ENCODE results near the gene CRYAB.

The CRYAB gene

DNA sequence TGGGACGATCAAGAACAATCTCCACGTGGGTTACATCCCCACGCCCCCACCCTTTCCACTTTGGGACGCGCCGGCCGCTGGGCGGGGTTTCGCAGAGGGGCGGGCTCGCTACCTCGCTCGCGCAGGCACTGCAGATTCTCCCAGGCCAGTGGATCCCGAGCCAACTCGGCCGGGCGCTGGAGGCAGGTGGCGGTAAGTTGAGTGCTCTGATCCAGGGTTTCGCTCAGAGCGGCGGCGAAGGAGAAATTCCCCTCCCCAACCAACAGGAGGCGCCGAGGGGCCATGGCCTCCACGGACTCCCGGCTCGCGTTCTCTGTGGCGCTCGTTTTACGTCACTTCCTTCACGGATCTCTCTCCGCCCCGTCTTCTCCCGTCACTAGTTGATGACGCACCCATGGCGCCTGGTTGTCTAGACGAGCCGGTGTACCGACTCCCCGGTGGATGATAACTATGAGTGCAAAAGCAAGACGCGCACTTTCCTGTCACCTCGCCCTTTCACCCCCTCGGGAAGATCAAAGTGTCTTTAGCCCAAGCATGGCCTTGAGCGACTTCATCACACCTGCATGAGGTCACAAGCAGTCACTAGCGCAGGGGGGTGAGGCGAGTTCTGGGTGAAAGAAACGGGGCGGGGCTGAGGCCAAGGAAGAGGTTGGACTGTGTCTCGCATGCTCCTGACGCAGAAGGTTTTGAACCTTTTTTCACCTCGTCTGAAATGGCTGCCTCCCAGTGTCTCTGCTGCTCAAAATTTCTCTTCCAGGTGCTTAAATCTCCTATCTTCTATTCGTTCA, 32.5 kb downstream of the CRYAB start, which contains the start of the genes CFAP68 and FDXACB1:
Gene CFAP68 (plus strand): TSS at position 693 of the 788 bp plus-strand sequence. CDS start 20 bp downstream, at position 713.
Gene FDXACB1 (minus strand): TSS at position 317 of the 788 bp plus-strand sequence. CDS start 33 bp downstream, at position 284.
- peak; percentile 91 for DNase-seq (ENCODE audit: extremely low read depth, low read depth)
- TF ChIP-seq, protein P1, sequence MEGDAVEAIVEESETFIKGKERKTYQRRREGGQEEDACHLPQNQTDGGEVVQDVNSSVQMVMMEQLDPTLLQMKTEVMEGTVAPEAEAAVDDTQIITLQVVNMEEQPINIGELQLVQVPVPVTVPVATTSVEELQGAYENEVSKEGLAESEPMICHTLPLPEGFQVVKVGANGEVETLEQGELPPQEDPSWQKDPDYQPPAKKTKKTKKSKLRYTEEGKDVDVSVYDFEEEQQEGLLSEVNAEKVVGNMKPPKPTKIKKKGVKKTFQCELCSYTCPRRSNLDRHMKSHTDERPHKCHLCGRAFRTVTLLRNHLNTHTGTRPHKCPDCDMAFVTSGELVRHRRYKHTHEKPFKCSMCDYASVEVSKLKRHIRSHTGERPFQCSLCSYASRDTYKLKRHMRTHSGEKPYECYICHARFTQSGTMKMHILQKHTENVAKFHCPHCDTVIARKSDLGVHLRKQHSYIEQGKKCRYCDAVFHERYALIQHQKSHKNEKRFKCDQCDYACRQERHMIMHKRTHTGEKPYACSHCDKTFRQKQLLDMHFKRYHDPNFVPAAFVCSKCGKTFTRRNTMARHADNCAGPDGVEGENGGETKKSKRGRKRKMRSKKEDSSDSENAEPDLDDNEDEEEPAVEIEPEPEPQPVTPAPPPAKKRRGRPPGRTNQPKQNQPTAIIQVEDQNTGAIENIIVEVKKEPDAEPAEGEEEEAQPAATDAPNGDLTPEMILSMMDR (IDR thresholded peaks at IDR 0.05; ENCODE audit: low read depth, low read length): peak; percentile 99

DNA sequence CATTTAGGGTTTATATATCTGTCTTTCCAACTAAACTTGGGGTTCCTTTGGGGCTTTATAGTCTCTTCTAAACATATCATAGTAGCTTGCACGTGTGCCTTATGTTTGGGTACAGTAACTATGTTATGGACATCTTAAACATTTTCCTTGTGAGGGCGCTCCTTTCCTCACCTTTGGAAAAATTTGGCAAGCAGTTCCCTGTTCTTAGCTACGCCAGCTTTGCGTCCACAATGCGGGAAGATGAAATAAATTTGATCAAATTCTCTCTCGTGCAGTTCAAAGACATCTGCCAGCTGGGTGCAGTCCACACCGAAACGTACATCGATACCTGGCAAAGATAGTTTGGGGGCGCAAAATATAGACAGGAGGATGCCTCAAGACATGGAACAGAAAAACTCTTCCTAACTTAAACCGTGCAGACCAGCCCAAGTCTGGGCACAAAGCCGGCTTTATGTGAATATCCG, 33.2 kb downstream of the CRYAB start:
- no peak for DNase-seq (ENCODE audit: extremely low read depth, low read depth)
- TF ChIP-seq, protein P1 (IDR thresholded peaks at IDR 0.05; ENCODE audit: low read depth, low read length): no peak

DNA sequence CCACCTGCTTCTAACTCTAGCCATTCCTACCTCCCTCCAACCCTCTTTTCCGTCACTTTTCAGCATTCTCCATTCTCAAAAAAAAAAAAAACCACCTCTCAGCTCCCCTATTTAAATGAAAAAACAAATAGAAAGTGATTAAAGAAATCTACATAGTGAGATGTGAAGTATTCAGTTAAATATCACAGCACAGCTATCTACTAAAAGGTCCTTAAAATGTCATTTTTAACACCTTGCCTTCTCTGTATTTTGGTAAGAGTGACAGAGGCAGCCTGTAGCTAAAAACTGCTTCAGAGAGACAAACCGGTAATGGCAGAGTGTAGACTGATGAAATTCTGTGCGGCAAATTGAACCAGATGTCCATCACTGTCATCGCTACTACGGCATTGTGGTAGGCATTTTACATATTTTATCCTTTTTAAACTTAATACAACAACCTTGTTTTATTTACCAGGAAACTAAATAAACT, 39.8 kb downstream of the CRYAB start:
- TF ChIP-seq, protein P1 (IDR thresholded peaks at IDR 0.05; ENCODE audit: low read depth, low read length): no peak
- DNase-seq (ENCODE audit: extremely low read depth, low read depth): no peak

DNA sequence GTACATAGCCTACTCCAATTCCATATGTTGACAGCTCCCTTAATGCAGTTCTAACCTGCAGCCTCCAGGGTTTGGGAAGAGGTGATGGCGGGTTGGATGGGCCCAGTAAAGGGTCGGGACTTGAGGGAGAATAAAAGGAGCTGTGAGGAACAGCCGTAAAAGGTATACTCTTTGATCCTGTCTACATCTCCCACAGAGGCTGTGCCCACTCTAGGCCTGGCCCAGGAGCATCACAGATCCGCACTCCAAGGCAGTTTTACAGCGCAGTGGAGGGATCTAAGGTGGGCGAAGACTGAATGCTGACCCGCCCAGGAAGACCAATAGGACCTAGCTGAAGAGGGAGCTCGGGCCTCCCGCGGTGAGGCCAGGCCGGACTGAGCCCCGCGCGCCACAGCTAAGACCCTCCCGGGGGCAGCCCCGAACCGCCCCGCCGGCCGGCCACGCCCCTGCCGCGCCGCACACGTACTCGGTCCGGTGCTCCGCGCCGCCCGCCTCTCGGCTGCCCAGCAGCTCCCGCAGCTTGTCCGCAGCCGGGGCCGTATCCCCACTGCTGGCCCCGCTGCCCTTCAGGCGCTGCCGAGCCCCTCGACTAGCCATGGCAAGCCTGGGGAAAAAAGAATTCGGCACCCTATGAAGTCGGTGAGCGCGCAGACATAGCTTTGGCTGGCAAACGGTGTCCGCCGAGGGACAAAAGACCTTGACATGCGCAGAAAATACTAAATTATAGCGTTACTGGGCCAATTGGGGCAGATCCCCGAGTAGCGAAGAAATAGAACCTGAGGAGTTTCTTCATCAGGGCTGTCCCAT, 40.5 kb downstream of the CRYAB start, which contains the start of gene ALG9:
Gene ALG9 (minus strand): TSS at position 696 of the 807 bp plus-strand sequence. CDS start 99 bp downstream, at position 597.
- peak; percentile 55 for DNase-seq (ENCODE audit: extremely low read depth, low read depth)
- TF ChIP-seq, protein P1 (IDR thresholded peaks at IDR 0.05; ENCODE audit: low read depth, low read length): peak; percentile 24

DNA sequence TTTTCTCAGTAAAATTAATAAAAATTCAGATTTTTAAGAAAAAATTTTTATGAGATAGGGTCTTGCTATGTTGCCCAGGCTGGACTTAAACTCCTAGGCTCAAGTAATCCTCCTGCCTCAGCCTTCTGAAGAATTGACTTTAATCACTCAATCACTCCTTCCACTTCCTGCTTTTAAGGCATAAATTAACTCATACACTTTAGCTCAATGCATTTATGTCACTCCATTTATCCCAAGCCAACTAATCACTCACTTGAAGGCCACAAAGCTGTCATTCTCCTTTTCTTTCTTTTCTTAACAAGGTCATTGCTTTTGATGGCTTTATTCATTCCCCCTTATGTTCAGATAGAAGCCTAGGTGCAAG, 41.1 kb downstream of the CRYAB start:
- no peak for DNase-seq (ENCODE audit: extremely low read depth, low read depth)
- TF ChIP-seq, protein P1 (IDR thresholded peaks at IDR 0.05; ENCODE audit: low read depth, low read length): no peak

DNA sequence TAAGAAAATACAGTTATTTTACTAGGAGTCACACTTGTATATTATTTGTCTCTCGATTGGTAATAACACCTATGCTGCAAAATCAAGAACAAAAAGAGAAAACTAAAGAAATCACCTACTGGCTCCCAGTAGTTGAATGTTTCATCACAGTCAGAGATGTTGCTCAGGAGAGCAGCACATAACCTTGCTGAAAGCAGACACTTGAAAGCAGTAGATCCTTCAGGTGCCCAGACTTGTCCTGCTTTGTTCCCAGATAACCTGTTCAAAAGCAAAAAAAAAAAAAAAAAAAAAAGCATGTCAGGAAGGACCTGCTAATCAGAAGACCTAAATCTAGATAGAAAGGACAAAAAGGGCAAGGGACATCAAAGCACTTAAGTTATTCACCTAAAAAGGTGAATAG, 41.5 kb downstream of the CRYAB start:
- DNase-seq (ENCODE audit: extremely low read depth, low read depth): no peak
- TF ChIP-seq, protein P1 (IDR thresholded peaks at IDR 0.05; ENCODE audit: low read depth, low read length): no peak

Measured in AG09319 (cell line).